HepG2 (cell line): Measurements from ENCODE around the gene ZFP14. TPM values are rescaled to one million over a fixed set of nuclear protein-coding genes. Genes with fewer than 3 reads are reported as not detected.

Experiments
- ATRX ChIP-seq: sonication (generic); formaldehyde crosslinking; IDR thresholded peaks from 2 replicates; pipeline ENCODE4 v1.4.0; 2020; ENCODE audit warnings: missing genetic modification reagents, borderline replicate concordance
- EED ChIP-seq: sonication (generic); formaldehyde crosslinking; IDR thresholded peaks from 2 replicates; pipeline ENCODE4 v1.5.0; 2020; ENCODE audit warnings: mild to moderate bottlenecking, missing genetic modification reagents
- MED1 ChIP-seq: sonication (generic); formaldehyde crosslinking; IDR thresholded peaks from 2 replicates; pipeline ENCODE4 v1.4.0; 2020; ENCODE audit warnings: missing genetic modification reagents
- PBX3 ChIP-seq: sonication (generic); formaldehyde crosslinking; IDR thresholded peaks from 2 replicates; pipeline ENCODE4 v1.8.1; 2023; ENCODE audit warnings: missing genetic modification reagents, inconsistent platforms, borderline replicate concordance
- PREB ChIP-seq: sonication (generic); formaldehyde crosslinking; IDR thresholded peaks from 2 replicates; pipeline ENCODE4 v1.4.0; 2020; ENCODE audit warnings: missing genetic modification reagents
- SAFB2 ChIP-seq: sonication (generic); formaldehyde crosslinking; IDR thresholded peaks from 2 replicates; pipeline ENCODE4 v1.5.1; 2020; ENCODE audit warnings: missing genetic modification reagents, low read depth, mild to moderate bottlenecking, borderline replicate concordance
- STAT6 ChIP-seq: sonication (generic); formaldehyde crosslinking; IDR thresholded peaks from 2 replicates; pipeline ENCODE4 v1.4.0; 2020; ENCODE audit warnings: missing genetic modification reagents, mild to moderate bottlenecking, borderline replicate concordance
- TFAP4 ChIP-seq: sonication (generic); IDR thresholded peaks from 2 replicates; pipeline ENCODE4 v1.6.1; 2016; ENCODE audit warnings: low read depth, borderline replicate concordance
- U2AF1 ChIP-seq: fragments of 200-400 bp; formaldehyde crosslinking; optimal IDR thresholded peaks from 2 replicates; pipeline ENCODE3; 2017; ENCODE audit warnings: mild to moderate bottlenecking, low read depth, low read length
- ZBTB2 ChIP-seq: sonication (generic); formaldehyde crosslinking; IDR thresholded peaks from 2 replicates; pipeline ENCODE4 v1.8.0; 2022; ENCODE audit warnings: low read depth, missing genetic modification reagents
- ZNF121 ChIP-seq: sonication (generic); formaldehyde crosslinking; IDR thresholded peaks from 2 replicates; pipeline ENCODE4 v1.5.0; 2020; ENCODE audit warnings: mild to moderate bottlenecking, missing genetic modification reagents
- ZNF350 ChIP-seq: sonication (generic); formaldehyde crosslinking; IDR thresholded peaks from 2 replicates; pipeline ENCODE4 v1.4.0; 2020; ENCODE audit warnings: mild to moderate bottlenecking, low read depth, missing genetic modification reagents, borderline replicate concordance
- ZNF678 ChIP-seq: sonication (generic); formaldehyde crosslinking; IDR thresholded peaks from 2 replicates; pipeline ENCODE4 v1.4.0; 2020; ENCODE audit warnings: mild to moderate bottlenecking, missing genetic modification reagents
- ZSCAN5A ChIP-seq: sonication (generic); formaldehyde crosslinking; IDR thresholded peaks from 2 replicates; pipeline ENCODE4 v1.8.0; 2022; ENCODE audit warnings: mild to moderate bottlenecking, missing genetic modification reagents, borderline replicate concordance
- polyA plus RNA-seq, 8 experiments: library from polyadenylated mRNA; depleted of rRNA in 3 of 8; stranded (reverse) in 7 of 8; unstranded in 1 of 8; fragments of >200 nt; fragmentation: Illumina TruSeq in 4 of 8; extraction: Trizol in 4 of 8; gene quantifications; 2 replicates each; pipeline versions ENCODE4 v1.2.1 to v1.2.3, GENCODE V29; 2011 to 2016; ENCODE audit warnings: low read depth in 4 of 8, missing spikeins in 1 of 8, mixed read lengths in 1 of 8; ENCODE audit not compliant: insufficient read depth in 1 of 8
- total RNA-seq, 5 experiments: library from RNA; depleted of rRNA; stranded (reverse); fragments of >200 nt; fragmentation: Illumina TruSeq; extraction: Trizol; gene quantifications; 2 replicates each; pipeline ENCODE4 v1.2.3, GENCODE V29; 2016; ENCODE audit warnings: low read depth in 1 of 5

The ZFP14 gene
- total and polyA plus RNA-seq, 2 of the 13 experiments (the other 11 are each of a cell fraction or from before 2014, with no cell fraction given): 2.0 to 5.0 TPM

- TF ChIP-seq STAT6 (CRISPR knock-in tag) (no peak; the same call in 1 of the 2 replicates), ZNF121 (no peak), EED (no peak), PBX3 (CRISPR knock-in tag) (no peak), MED1 (CRISPR knock-in tag) (no peak), ZNF678 (no peak), ZNF350 (CRISPR knock-in tag) (no peak; the same call in 1 of the 2 replicates), TFAP4 (no peak), SAFB2 (CRISPR knock-in tag) (no peak), U2AF1 (no peak), ZBTB2 (CRISPR knock-in tag) (peak; percentile 37; the same call in 1 of the 2 replicates), ZSCAN5A (CRISPR knock-in tag) (no peak), ATRX (no peak), PREB (no peak)
Measured at GRCh38 chr19:36418287-36419001, 39.4 kb upstream of the ZFP14 start, which contains the start of gene ZFP82 (continued).
